Measurements from ENCODE around the gene FGF18.
"Not testable (repeated sequence)": the region's sequence is repeated elsewhere in the genome, so short reads cannot be mapped to it uniquely, and the experiment has no call there.

The FGF18 gene

DNA sequence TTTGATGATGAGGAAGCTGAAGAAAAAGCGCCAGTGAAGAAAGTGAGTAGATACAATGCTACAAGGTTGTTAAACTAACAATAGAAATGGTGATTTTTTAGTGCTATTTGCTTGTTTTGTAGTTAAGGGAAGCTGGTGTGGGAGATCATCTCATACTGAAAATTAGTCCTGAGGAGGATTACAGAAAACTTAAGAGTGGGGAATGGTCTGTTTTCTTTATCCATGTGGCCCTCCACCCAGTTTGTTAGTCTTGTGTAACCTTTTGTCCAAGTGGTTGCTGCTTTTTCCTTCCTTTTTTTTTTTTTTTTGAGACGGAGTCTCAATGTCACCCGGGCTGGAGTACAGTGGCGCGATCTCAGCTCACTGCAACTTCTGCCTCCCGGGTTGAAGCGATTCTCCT is 19.3 kb upstream of the FGF18 start:
- DNase-seq (ENCODE audit: low read depth in 2 of 2): no peak

DNA sequence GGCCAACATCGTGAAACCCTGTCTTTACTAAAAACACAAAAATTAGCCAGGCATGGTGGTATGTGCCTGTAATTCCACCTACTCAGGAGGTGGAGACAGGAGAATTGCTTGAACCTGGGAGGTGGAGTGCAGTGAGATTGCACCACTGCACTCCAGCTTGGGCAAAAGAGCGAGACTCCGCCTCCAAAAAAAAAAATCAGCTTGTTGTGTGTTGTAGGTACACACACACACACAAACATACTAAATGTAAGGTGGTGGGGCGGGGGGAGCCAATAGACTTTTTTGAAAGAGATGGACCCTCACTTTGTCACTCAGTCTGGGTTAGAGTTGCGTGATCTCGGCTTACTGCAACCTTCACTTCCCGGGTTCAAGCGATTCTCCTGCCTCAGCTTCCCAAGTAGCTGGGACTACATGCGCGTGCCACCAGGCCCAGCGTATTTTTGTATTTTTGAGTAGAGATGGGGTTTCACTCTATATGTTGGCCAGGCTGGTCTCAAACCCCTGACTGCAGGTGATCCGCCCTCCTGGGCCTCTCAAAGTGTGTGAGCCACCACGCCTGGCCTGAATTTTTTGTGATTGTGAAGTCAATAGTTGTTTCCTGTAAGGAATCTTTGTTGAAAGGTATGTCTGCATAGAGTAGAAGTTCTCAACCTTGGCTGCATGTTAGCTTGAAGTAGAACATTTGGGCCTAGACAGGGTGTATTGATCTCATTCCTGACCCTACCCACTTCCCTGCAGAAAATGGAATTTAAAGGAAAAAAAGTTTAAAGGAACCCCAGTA is 18.1 kb upstream of the FGF18 start:
- no peak for DNase-seq (ENCODE audit: low read depth in 2 of 2)

- not testable (repeated sequence) for DNase-seq (ENCODE audit: low read depth in 2 of 2)
Observed at GRCh38 chr5:171402751-171403150, 16.7 kb upstream of the FGF18 start.

GRCh38 chr5:171405615-171406014 is 13.8 kb upstream of the FGF18 start:
- DNase-seq (ENCODE audit: low read depth in 2 of 2): no peak

DNA sequence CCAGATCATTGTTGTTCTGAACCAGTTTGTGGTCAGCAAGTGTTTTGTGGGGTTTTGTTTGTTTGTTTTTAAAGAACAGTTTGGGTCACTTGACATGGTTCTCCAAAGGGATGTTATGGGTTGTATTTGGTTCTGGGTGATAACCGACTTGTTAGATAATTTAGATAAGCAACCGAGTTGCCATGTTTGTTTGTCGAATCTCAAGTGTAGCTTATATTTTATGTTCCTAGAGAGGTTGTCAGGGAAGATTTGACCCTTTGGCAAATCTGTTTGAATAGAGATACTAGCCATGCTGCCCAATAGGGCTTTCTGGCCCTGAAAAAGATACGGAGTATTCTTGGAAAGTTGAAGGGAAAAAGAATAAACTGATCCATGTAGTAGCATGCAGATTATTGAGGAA is 12.2 kb upstream of the FGF18 start:
- no peak for DNase-seq (ENCODE audit: low read depth in 2 of 2)

- DNase-seq (ENCODE audit: low read depth in 2 of 2): no peak
Observed at GRCh38 chr5:171409164-171410136, 10.0 kb upstream of the FGF18 start.

- DNase-seq (ENCODE audit: low read depth in 2 of 2): no peak
Observed at GRCh38 chr5:171410181-171410580, 9.3 kb upstream of the FGF18 start.

- DNase-seq (ENCODE audit: low read depth in 2 of 2): no peak
Observed at GRCh38 chr5:171412186-171412585, 7.3 kb upstream of the FGF18 start.

DNA sequence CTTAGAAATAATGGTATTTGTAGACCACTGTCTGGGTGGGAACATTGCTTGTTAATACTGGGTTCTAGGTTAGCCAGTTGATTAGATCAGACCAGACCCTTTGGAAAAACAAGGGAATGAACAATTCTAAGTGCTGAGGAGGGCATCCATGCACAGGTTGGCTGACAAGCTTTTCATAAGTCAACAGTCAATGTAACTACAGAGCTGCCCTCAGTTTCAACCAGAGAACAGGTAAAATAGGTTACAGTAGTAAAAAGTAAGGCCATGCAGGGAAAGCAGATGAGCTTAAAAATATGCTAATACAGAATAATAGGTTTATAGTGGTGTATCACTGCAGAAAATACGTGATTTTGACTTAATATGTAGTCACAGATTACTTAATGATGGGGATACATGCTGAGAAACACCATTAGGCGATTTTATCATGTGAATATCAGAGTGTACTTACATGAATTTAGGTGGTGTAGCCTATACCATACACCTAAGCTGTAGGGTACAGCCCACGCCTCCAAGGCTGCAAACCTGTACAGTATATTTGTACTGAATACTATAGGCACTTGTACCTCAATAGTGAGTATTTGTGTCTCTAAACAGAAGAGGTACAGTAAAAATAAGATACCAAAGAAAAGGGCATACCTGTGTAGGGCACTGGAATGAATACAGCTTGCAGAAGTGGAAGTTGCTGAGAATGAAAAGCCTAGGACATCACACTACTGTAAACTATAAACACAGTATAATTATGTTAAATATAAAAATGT is 6.1 kb upstream of the FGF18 start:
- DNase-seq (ENCODE audit: low read depth in 2 of 2): no peak

DNA sequence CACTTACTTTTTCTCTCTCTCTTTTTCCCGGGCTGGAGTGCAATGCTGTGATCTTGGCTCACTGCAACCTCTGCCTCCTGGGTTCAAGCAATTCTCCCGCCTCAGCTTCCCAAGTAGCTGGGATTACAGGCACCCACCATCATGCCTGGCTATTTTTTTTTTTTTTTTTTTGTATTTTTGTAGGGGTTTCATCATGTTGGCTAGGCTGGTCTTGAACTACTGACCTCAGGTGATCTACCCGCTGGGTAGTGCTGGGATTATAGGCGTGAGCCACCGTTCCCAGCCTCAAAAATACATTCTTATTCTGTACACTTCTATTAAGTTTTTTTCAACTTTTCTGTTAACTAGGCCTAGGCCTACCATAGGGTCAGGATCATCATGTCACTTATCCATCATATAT is 5.5 kb upstream of the FGF18 start:
- DNase-seq (ENCODE audit: low read depth in 2 of 2): not testable (repeated sequence)

DNA sequence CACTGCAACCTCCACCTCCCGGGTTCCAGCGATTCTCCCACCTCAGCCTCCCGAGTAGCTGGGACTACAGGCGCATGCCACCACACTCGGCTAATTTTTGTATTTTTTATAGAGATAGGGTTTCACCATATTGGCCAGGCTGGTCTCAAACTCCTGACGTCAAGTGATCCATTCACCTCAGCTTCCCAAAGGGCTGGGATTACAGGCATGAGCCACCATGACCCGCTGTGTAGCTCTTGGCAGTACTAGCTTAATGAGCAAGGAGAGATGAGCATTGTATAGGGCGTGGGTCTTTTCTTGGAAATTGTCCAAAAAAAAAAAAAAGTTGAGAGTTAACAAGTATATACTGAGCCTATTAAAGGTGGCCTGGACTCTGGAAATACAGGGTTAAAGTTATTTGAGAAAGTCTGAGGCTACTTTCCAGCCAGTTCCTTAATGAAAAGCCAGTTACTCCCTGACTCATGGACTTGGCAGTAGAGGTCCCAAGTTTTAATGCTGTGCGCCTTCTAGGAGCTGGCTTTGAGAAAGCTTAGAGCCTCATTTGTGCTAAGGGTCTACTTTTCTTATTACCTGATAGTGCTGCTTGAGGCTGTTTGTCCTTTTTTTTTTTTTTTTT is 4.2 kb upstream of the FGF18 start:
- DNase-seq (ENCODE audit: low read depth in 2 of 2): no peak

DNA sequence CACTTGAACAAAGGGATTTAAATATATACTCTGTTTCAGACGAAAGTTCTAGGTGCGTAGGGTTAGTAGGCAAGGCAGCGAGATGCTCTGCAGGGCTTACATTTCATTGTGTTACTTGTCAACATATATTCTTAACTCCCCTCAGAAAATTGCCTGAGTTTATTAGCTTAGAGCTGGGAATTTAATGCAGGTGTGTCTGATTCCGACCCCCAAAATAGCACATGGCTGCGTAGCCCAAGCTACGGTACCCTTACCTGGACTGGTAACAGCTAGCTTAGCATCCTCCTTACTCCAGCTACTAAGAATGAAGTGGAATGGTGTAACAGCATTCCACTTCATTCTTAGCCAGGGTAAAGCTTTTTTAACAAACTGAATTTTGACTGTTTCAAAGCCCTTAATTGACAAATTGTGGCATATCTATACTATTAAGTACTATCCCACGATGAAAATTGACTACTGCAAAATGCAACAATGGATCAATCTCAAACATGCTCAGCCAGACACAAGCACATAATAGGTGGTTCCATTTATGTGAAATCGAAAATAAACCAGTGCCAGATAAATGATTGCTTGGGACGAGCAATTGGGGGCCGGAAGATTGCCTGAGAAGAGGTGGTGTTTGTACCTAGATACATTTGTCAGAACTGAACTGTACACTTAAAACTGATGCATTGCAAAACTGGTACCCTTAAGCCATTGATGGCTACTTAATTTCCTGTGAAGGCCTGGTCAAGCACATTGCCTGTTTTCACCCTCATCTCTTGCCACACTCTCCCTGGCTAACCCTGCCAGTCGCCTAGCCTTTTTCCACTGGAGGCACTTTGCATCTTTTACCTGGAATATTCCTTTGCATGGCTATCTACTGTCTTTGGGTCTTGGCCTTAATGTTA is 3.0 kb upstream of the FGF18 start:
- DNase-seq (ENCODE audit: low read depth in 2 of 2): no peak

DNA sequence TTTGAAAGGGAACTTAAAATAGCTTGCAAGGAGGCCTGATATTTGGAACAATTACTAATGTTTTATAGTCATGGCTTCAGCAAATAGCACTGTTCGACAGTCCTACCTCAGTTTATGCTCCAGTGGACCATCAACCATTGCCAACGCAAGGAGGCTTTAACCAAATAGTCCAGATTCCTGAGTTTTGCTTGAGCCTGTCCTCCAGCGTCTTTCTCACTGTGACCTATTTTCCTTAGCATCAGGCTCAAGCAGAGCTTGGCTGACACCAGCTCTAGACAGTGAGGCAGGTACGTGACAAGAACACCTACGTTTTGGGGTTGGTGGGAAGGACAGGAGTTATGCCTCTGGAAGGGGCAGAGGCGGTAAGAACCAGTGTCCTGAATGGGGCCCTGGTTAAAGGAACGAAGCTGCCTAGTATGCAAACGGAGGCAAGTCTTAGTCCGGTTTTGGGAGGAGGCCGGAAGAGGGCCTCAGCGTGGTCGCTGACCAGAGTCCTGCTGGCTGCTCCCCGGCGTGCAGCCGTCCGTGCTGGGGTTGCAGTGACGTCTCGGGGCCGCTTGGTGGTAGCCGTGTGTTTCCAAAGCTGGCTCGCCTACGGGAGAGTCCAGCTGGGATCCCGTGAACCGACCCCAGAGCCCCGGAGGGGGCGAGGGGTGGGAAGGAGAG is 998 bp upstream of the FGF18 start:
- no peak for DNase-seq (ENCODE audit: low read depth in 2 of 2)

DNA sequence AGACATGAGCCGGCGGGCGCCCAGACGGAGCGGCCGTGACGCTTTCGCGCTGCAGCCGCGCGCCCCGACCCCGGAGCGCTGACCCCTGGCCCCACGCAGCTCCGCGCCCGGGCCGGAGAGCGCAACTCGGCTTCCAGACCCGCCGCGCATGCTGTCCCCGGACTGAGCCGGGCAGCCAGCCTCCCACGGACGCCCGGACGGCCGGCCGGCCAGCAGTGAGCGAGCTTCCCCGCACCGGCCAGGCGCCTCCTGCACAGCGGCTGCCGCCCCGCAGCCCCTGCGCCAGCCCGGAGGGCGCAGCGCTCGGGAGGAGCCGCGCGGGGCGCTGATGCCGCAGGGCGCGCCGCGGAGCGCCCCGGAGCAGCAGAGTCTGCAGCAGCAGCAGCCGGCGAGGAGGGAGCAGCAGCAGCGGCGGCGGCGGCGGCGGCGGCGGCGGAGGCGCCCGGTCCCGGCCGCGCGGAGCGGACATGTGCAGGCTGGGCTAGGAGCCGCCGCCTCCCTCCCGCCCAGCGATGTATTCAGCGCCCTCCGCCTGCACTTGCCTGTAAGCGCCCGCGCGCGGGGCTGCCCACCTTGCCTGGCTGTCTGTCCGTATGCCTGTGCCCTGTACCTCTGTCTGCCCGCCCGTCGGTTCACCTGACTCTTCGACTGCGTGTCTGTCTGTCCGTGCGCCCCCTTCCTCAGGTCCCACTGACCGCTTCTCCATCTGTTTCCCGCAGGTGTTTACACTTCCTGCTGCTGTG is 412 bp downstream of the FGF18 start:
- DNase-seq (ENCODE audit: low read depth in 2 of 2): no peak

- no peak for DNase-seq (ENCODE audit: low read depth in 2 of 2)
Observed at GRCh38 chr5:171420431-171421241, 1.2 kb downstream of the FGF18 start.

DNA sequence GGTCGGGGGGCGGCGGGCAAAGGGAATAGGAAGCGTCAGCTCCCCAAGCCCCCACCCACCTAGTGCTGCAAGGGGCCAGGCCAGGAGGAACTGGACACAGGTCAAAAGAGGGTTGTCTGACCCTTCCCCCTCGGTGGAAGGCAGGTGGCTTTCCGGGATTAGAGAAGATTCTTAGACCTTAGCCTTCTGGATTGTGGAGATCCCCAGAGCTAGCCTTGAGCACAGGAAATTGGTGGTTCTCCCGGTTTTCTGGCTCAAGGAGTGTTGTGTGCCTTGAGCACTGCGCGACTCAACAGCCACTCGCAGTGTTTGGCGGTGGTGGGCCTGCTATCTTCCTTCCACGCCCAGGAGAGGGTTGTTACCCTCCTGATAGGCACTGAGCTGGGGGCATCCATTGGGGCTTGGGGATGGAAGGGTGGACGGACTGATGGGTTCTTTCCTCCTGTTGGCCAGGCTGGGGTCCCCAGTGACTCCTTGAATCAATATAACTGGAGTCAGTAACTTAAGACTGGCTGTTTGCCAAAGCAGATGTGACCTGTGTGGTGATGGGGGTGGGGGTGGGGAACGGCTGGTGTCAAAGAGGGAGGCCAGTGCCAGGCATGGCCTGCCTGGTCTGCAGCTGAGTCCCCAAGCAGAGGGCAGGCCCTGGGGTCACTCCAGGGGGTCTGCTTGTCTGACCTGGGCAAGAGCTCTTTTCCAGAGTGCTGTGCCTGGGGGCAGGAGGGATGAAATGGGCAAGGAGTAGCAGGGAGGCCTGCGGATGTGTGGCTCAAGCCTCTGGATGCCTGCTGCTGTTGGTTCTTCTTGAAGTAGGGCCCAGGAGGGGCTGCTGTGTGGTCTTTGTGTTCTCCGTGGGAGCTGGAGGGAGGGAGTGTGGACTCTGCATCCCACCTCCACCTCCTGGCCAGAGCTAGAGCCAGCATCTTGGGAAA is 2.1 kb downstream of the FGF18 start:
- DNase-seq (ENCODE audit: low read depth in 2 of 2): no peak

GRCh38 chr5:171422495-171422894 is 3.0 kb downstream of the FGF18 start:
- DNase-seq (ENCODE audit: low read depth in 2 of 2): no peak
